Measurements from ENCODE around the gene TRIM68.

DNA sequence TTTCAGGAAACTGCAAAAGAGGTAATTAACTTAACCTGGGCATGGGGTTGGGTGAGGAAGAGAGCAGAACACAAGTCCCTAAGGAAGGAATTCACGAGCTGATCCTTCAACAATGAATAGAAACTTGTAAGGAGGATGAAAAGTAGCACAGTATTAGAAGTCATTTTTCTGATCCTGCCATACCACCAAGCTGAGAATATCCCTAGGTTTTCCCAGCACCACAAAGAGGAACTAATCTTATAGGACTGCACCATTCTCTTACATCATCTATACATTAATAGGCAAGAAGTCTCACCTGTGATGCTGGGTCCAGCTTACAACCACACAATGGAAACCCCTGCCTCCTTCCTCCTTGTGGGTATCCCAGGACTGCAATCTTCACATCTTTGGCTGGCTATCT, 14.3 kb downstream of the TRIM68 start, which contains the start of gene OR52I1:
- TF ChIP-seq, protein P1, sequence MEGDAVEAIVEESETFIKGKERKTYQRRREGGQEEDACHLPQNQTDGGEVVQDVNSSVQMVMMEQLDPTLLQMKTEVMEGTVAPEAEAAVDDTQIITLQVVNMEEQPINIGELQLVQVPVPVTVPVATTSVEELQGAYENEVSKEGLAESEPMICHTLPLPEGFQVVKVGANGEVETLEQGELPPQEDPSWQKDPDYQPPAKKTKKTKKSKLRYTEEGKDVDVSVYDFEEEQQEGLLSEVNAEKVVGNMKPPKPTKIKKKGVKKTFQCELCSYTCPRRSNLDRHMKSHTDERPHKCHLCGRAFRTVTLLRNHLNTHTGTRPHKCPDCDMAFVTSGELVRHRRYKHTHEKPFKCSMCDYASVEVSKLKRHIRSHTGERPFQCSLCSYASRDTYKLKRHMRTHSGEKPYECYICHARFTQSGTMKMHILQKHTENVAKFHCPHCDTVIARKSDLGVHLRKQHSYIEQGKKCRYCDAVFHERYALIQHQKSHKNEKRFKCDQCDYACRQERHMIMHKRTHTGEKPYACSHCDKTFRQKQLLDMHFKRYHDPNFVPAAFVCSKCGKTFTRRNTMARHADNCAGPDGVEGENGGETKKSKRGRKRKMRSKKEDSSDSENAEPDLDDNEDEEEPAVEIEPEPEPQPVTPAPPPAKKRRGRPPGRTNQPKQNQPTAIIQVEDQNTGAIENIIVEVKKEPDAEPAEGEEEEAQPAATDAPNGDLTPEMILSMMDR (IDR thresholded peaks at IDR 0.05), result no peak
- no peak for TF ChIP-seq POLR2A (IDR thresholded peaks at IDR 0.05)

Data from Peyer's patch (tissue), 4 donors.